ENCODE results near the gene CDC42BPB. TPM values are rescaled to one million over a fixed set of nuclear protein-coding genes. Genes with fewer than 3 reads are reported as not detected.
A peak's percentile ranks its signal among the peaks of the same experiment; 100 is the strongest.

The CDC42BPB gene
- total and polyA plus RNA-seq, 2 donors from 2014 or later = 22.5 to 127 TPM

GRCh38 chr14:102988054-102988453 is 69.3 kb downstream of the CDC42BPB start:
- no peaks in the 10 kb centered on the region for H3K27me3 ChIP-seq (ENCODE audit: control insufficient read depth, insufficient read depth, low read length)
- FAIRE-seq (no peak), DNase-seq (peak in 1 of 5 donors; percentile 11)
- no peak overlapping the region for H3K27ac ChIP-seq (ENCODE audit: low read depth in 2 of 2, low read length in 2 of 2)
- H3K36me3 ChIP-seq (ENCODE audit: control insufficient read depth in 2 of 3, insufficient read depth in 3 of 3, low read length in 3 of 3) = peaks cover 3 to 46% (median 19%) of the 10 kb centered on the region in 3 donors
- peaks cover 0 to 9% (median 3%) of the 10 kb centered on the region in 3 donors for H3K9me3 ChIP-seq (ENCODE audit: control insufficient read depth in 2 of 3, insufficient read depth in 1 of 3, low read length in 3 of 3)
- H3K4me3 ChIP-seq (ENCODE audit: low read length in 3 of 3) = no peak overlapping the region
- intact Hi-C loops (cut with DNase I) = no loop called here
- H3K9ac ChIP-seq (ENCODE audit: low read length in 3 of 3) = no peak overlapping the region
- H3K4me1 ChIP-seq (ENCODE audit: control insufficient read depth in 2 of 3, insufficient read depth in 2 of 3, low read depth in 1 of 3, low read length in 3 of 3) = peaks cover 0 to 4% (median 0%) of the 10 kb centered on the region in 3 donors
- TF ChIP-seq CTCF (IDR thresholded peaks at IDR 0.05; ENCODE audit: borderline replicate concordance, extremely low read depth, insufficient read depth) = no peak

GRCh38 chr14:102986810-102987579 is 70.4 kb downstream of the CDC42BPB start:
- no peak for FAIRE-seq
- no peak for DNase-seq

GRCh38 chr14:102985665-102986064 is 71.7 kb downstream of the CDC42BPB start:
- H3K4me1 ChIP-seq (ENCODE audit: control insufficient read depth in 2 of 3, insufficient read depth in 2 of 3, low read depth in 1 of 3, low read length in 3 of 3) = peaks cover 0 to 4% (median 0%) of the 10 kb centered on the region in 3 donors
- no peak for FAIRE-seq

More at GRCh38 chr14:102986810-102987579, 70.4 kb downstream of the CDC42BPB start:
- no peak overlapping the region for H3K9ac ChIP-seq (ENCODE audit: low read length in 3 of 3)
- no peak for TF ChIP-seq CTCF (IDR thresholded peaks at IDR 0.05; ENCODE audit: borderline replicate concordance, extremely low read depth, insufficient read depth)
- peaks cover 0 to 4% (median 0%) of the 10 kb centered on the region in 3 donors for H3K4me1 ChIP-seq (ENCODE audit: control insufficient read depth in 2 of 3, insufficient read depth in 2 of 3, low read depth in 1 of 3, low read length in 3 of 3)
- H3K36me3 ChIP-seq (ENCODE audit: control insufficient read depth in 2 of 3, insufficient read depth in 3 of 3, low read length in 3 of 3) = peaks cover 3 to 45% (median 22%) of the 10 kb centered on the region in 3 donors
- H3K4me3 ChIP-seq (ENCODE audit: low read length in 3 of 3) = no peak overlapping the region
- peaks cover 0 to 9% (median 3%) of the 10 kb centered on the region in 3 donors for H3K9me3 ChIP-seq (ENCODE audit: control insufficient read depth in 2 of 3, insufficient read depth in 1 of 3, low read length in 3 of 3)
- no peaks in the 10 kb centered on the region for H3K27me3 ChIP-seq (ENCODE audit: control insufficient read depth, insufficient read depth, low read length)
- H3K27ac ChIP-seq (ENCODE audit: low read depth in 2 of 2, low read length in 2 of 2) = no peak overlapping the region
- intact Hi-C loops (cut with DNase I) = no loop called here

More at GRCh38 chr14:102985665-102986064, 71.7 kb downstream of the CDC42BPB start:
- no peak overlapping the region for H3K9ac ChIP-seq (ENCODE audit: low read length in 3 of 3)
- H3K9me3 ChIP-seq (ENCODE audit: control insufficient read depth in 2 of 3, insufficient read depth in 1 of 3, low read length in 3 of 3) = peaks cover 0 to 9% (median 3%) of the 10 kb centered on the region in 3 donors
- H3K27me3 ChIP-seq (ENCODE audit: control insufficient read depth, insufficient read depth, low read length) = no peaks in the 10 kb centered on the region
- intact Hi-C loops (cut with DNase I) = no loop called here
- no peak for DNase-seq
- peaks cover 4 to 51% (median 22%) of the 10 kb centered on the region in 3 donors for H3K36me3 ChIP-seq (ENCODE audit: control insufficient read depth in 2 of 3, insufficient read depth in 3 of 3, low read length in 3 of 3)
- no peak overlapping the region for H3K4me3 ChIP-seq (ENCODE audit: low read length in 3 of 3)
- no peak overlapping the region for H3K27ac ChIP-seq (ENCODE audit: low read depth in 2 of 2, low read length in 2 of 2)
- TF ChIP-seq CTCF (IDR thresholded peaks at IDR 0.05; ENCODE audit: borderline replicate concordance, extremely low read depth, insufficient read depth) = no peak
